Endodermal cell (in vitro differentiated cells): ENCODE data around the gene KDM2A. TPM values are rescaled to one million over a fixed set of nuclear protein-coding genes. Genes with fewer than 3 reads are reported as not detected.

Source experiments
- DNase-seq: peaks from one replicate; pipeline ENCODE4 v3.0.0-alpha.2; 2017
- H3K27ac ChIP-seq: 2 replicates; pipeline ENCODE4 v1.5.1; 2013; ENCODE audit warnings: mild to moderate bottlenecking, low read depth, low read length, moderate library complexity
- H3K27me3 ChIP-seq: 2 replicates; pipeline ENCODE4 v1.6.1; 2013; ENCODE audit warnings: mild to moderate bottlenecking, low read length, moderate library complexity; ENCODE audit not compliant: insufficient read depth, control insufficient read depth, poor library complexity, severe bottlenecking
- H3K36me3 ChIP-seq: 2 replicates; pipeline ENCODE4 v1.7.0; 2013; ENCODE audit warnings: mild to moderate bottlenecking, low read length, moderate library complexity; ENCODE audit not compliant: control insufficient read depth, insufficient read depth
- H3K4me1 ChIP-seq: one replicate; pipeline ENCODE4 v1.7.0; 2013; ENCODE audit warnings: low read length; ENCODE audit not compliant: control insufficient read depth, insufficient read depth
- H3K4me3 ChIP-seq: 2 replicates; pipeline ENCODE4 v1.5.1; 2013; ENCODE audit warnings: mild to moderate bottlenecking, low read length, moderate library complexity
- H3K9ac ChIP-seq: 2 replicates; pipeline ENCODE4 v1.6.1; 2013; ENCODE audit warnings: mild to moderate bottlenecking, low read length, moderate library complexity; ENCODE audit not compliant: poor library complexity, severe bottlenecking; ENCODE audit errors: extremely low read depth
- H3K9me3 ChIP-seq: 2 replicates; pipeline ENCODE4 v1.6.1; 2013; ENCODE audit warnings: mild to moderate bottlenecking, low read length, moderate library complexity; ENCODE audit not compliant: control insufficient read depth
- H3K27ac Mint-ChIP-seq: 2 replicates; pipeline ENCODE4 v1.8.0; 2020; ENCODE audit warnings: mixed read lengths
- H3K27me3 Mint-ChIP-seq: 2 replicates; pipeline ENCODE4 v1.8.0; 2021; ENCODE audit warnings: mild to moderate bottlenecking, mixed read lengths; ENCODE audit not compliant: insufficient read depth
- H3K36me3 Mint-ChIP-seq: 2 replicates; pipeline ENCODE4 v1.8.0; 2020; ENCODE audit warnings: low read depth, mixed read lengths
- H3K4me1 Mint-ChIP-seq: 2 replicates; pipeline ENCODE4 v1.8.0; 2020; ENCODE audit warnings: mixed read lengths
- H3K4me3 Mint-ChIP-seq: 2 replicates; pipeline ENCODE4 v1.8.0; 2020; ENCODE audit warnings: mild to moderate bottlenecking, moderate library complexity, mixed read lengths
- H3K9me3 Mint-ChIP-seq: 2 replicates; pipeline ENCODE4 v1.8.0; 2020; ENCODE audit warnings: mild to moderate bottlenecking, mixed read lengths
- WGBS, 2 experiments: methylation state at CpG; one replicate each; pipeline versions ENCODE4 v1.1.5 to v1.1.7; 2013; ENCODE audit warnings: missing lambda C conversion rate in 2 of 2, mixed read lengths in 1 of 2; ENCODE audit not compliant: insufficient coverage in 1 of 2, insufficient read length in 1 of 2; 5-methylcytosine and 5-hydroxymethylcytosine counted together
- total RNA-seq, 2 donors: library from RNA; stranded (reverse); fragmentation: NEBNext Ultra II Directional in 1 of 2; extraction: Animal tissue kit (Norgen Biotek cat#: 25700) in 1 of 2; gene quantifications; 2 replicates in 1 of 2; 3 replicates in 1 of 2; pipeline ENCODE4 v1.2.1, GENCODE V29; 2021
- TF ChIP-seq, protein P1 (sequence below): fragments of 200-600 bp; sonication (generic); conservative IDR thresholded peaks from 2 replicates; pipeline ENCODE4 v1.5.0; 2021; ENCODE audit warnings: antibody characterized with exemption, mild to moderate bottlenecking

The KDM2A gene
- total RNA-seq, 2 donors from 2014 or later: 59.4 to 75.4 TPM

DNA sequence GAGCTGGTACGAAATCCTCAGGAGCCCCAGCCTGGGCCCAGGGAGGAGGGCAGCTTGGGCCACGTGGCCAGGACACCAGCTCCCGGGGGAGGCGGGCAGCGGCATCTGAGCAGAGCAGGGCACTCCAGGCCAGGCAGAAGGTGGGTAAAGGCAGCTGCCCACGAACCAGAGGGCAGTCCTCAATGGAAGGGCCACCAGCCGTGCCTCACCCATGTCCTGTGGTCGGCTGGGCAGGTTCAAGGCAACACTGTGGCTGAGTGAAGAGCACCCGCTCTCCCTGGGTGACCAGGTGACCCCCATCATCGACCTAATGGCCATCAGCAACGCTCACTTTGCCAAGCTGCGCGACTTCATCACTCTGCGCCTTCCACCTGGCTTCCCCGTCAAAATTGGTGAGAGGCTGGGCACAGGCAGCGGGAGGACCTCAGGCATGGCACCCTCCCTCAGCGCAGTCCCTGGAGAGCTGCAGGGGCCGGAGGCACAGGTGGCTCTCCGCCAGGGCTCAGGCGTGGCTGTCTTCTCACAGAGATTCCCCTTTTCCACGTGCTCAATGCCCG, 181.8 kb downstream of the KDM2A start:
- Mint-ChIP-seq H3K9me3 (peaks cover 12% of the 10 kb centered on the region), H3K36me3 (peaks cover 48% of the 10 kb centered on the region), H3K27me3 (peaks cover 2% of the 10 kb centered on the region), H3K4me3 (no peak overlapping the region), H3K4me1 (peaks cover 11% of the 10 kb centered on the region), H3K27ac (no peak overlapping the region)
- WGBS, 2 experiments: 96 to 98% methylated on average over 15 to 22 of the region's 22 CpGs
- no peak for DNase-seq
- Histone ChIP-seq H3K9ac (no peak overlapping the region), H3K36me3 (peaks cover 30% of the 10 kb centered on the region), H3K27ac (no peak overlapping the region), H3K4me1 (no peaks in the 10 kb centered on the region), H3K9me3 (peaks cover 14% of the 10 kb centered on the region), H3K27me3 (no peaks in the 10 kb centered on the region), H3K4me3 (no peak overlapping the region)
- TF ChIP-seq, protein P1, sequence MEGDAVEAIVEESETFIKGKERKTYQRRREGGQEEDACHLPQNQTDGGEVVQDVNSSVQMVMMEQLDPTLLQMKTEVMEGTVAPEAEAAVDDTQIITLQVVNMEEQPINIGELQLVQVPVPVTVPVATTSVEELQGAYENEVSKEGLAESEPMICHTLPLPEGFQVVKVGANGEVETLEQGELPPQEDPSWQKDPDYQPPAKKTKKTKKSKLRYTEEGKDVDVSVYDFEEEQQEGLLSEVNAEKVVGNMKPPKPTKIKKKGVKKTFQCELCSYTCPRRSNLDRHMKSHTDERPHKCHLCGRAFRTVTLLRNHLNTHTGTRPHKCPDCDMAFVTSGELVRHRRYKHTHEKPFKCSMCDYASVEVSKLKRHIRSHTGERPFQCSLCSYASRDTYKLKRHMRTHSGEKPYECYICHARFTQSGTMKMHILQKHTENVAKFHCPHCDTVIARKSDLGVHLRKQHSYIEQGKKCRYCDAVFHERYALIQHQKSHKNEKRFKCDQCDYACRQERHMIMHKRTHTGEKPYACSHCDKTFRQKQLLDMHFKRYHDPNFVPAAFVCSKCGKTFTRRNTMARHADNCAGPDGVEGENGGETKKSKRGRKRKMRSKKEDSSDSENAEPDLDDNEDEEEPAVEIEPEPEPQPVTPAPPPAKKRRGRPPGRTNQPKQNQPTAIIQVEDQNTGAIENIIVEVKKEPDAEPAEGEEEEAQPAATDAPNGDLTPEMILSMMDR: no peak

DNA sequence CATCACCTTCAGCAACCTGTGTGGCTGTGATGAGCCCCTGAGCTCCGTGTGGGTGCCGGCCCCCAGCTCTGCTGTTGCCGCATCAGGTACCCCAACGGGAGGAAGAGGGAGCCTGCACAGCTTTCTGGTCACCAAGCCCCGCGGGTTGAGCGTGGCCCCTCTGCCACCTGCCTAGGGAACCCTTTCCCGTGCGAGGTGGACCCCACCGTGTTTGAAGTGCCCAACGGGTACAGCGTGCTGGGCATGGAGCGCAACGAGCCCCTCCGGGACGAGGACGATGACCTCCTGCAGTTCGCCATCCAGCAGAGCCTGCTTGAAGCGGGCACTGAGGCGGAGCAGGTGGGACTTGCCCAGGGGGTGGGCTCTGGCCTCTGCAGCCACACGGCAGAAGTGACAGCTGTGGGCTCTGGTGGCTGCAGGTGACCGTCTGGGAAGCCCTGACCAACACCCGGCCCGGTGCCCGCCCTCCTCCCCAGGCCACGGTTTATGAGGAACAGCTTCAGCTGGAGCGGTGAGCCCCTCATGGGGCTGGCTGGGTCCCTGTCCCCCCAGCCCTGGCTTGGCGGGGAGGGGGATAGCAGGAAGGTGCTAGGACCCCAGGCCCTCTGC, 182.4 kb downstream of the KDM2A start:
- Histone ChIP-seq H3K4me3 (no peak overlapping the region), H3K4me1 (no peaks in the 10 kb centered on the region), H3K36me3 (peaks cover 25% of the 10 kb centered on the region), H3K27me3 (no peaks in the 10 kb centered on the region), H3K9ac (no peak overlapping the region), H3K27ac (peak overlapping the region; percentile 85), H3K9me3 (peaks cover 8% of the 10 kb centered on the region)
- TF ChIP-seq, protein P1: no peak
- Mint-ChIP-seq H3K4me1 (peaks cover 11% of the 10 kb centered on the region), H3K36me3 (peaks cover 43% of the 10 kb centered on the region), H3K27ac (no peak overlapping the region), H3K27me3 (peaks cover 2% of the 10 kb centered on the region), H3K4me3 (no peak overlapping the region), H3K9me3 (peaks cover 7% of the 10 kb centered on the region)
- no peak for DNase-seq
- 94 to 95% methylated on average over 25 to 28 of the region's 28 CpGs for WGBS, 2 experiments

DNA sequence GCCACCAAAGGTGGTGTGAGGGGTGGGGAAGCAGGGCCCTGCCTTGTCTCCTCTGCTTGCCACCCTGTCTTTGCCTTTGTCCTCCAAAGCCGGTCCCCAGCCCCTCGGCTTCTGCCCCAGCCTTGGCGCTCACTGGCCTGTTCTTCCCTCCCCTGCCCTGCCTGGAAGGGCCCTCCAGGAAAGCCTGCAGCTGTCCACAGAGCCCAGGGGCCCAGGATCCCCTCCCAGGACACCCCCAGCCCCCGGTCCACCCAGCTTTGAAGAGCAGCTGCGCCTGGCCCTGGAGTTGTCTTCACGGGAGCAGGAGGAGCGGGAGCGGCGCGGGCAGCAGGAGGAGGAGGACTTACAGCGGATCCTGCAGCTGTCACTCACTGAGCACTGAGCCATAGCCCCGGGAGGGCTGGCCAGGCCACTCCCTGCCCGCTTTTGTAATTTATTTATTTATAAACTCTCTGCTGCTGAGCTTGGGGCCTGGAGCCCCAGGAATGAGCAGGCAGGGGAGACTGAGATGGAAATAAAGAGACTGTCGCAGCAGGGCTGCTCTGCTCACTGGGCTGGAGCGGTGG, 183.0 kb downstream of the KDM2A start:
- Histone ChIP-seq H3K9ac (peak overlapping the region; percentile 38), H3K27me3 (no peaks in the 10 kb centered on the region), H3K9me3 (peaks cover 2% of the 10 kb centered on the region), H3K27ac (peak overlapping the region; percentile 85), H3K4me1 (no peaks in the 10 kb centered on the region), H3K4me3 (peak overlapping the region; percentile 78), H3K36me3 (peaks cover 18% of the 10 kb centered on the region)
- DNase-seq: peak; percentile 86
- Mint-ChIP-seq H3K27ac (peak overlapping the region; percentile 87), H3K27me3 (peaks cover 2% of the 10 kb centered on the region), H3K4me3 (peak overlapping the region; percentile 65), H3K4me1 (peaks cover 11% of the 10 kb centered on the region), H3K9me3 (peaks cover under 1% of the 10 kb centered on the region), H3K36me3 (peaks cover 36% of the 10 kb centered on the region)
- TF ChIP-seq, protein P1: no peak
- WGBS, 2 experiments: 32 to 42% methylated on average over 12 to 15 of the region's 15 CpGs
